Left ventricle myocardium inferior (tissue), 1 donor: Measurements from ENCODE around the gene CCDC137. TPM values are rescaled to one million over a fixed set of nuclear protein-coding genes. Genes with fewer than 3 reads are reported as not detected.

ENCODE experiments used
- DNase-seq: peaks from one replicate; pipeline ENCODE4 v3.0.0-alpha.2; 2020
- H3K27ac ChIP-seq: fragments of 200-600 bp; replicated peaks from 2 replicates; pipeline ENCODE4 v1.8.0; 2021
- H3K27me3 ChIP-seq: fragments of 200-600 bp; 2 replicates; pipeline ENCODE4 v1.8.0; 2021; ENCODE audit warnings: low read depth
- H3K36me3 ChIP-seq: fragments of 200-600 bp; 2 replicates; pipeline ENCODE4 v1.8.0; 2021
- H3K4me1 ChIP-seq: fragments of 200-600 bp; 2 replicates; pipeline ENCODE4 v1.8.0; 2021
- H3K4me3 ChIP-seq: fragments of 200-600 bp; 2 replicates; pipeline ENCODE4 v1.8.0; 2021; ENCODE audit warnings: mild to moderate bottlenecking, moderate library complexity
- H3K9me3 ChIP-seq: fragments of 200-600 bp; replicated peaks from 2 replicates; pipeline ENCODE4 v1.8.0; 2021
- intact Hi-C: fragments of 100-400 bp; cut with micrococcal nuclease; formaldehyde crosslinking; loops from one replicate; pipeline ENCODE4 v1.11.0; 2022
- total RNA-seq: library from RNA; stranded (reverse); fragmentation: NEBNext Ultra II Directional; extraction: Animal tissue kit (Norgen Biotek cat#: 25700); gene quantifications from one replicate; pipeline ENCODE4 v1.2.1, GENCODE V29; 2021
- TF ChIP-seq, protein P1 (sequence below): fragments of 200-600 bp; IDR thresholded peaks from 2 replicates; pipeline ENCODE4 v1.8.0; 2021; ENCODE audit warnings: antibody characterized with exemption, mild to moderate bottlenecking, borderline replicate concordance
- donor health status: DM: no; HTN: yes; CAD: no; lungs with severe emphysema.

CCDC137 gene
- total RNA-seq, 1 donor from 2014 or later = 5.6 TPM

DNA sequence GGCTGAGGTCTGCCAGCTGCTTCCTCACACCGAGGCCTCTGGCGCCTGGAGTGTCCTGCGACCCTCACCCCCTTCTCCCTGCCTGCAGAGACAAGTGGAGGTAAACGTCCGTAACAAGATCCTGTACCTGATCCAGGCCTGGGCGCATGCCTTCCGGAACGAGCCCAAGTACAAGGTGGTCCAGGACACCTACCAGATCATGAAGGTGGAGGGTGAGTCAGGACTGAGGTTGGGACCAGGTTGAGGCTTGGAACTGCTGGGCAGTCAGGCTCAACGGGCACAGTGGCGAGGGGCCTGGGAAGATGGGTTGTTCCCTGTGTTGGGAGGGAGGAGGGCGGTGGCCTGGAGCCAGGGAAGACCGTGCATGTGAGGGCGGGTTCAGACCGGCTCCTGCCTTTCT, 22.1 kb downstream of the CCDC137 start:
- peaks cover 24% of the 10 kb centered on the region for H3K4me1 ChIP-seq
- no peaks in the 10 kb centered on the region for H3K9me3 ChIP-seq
- no peak overlapping the region for H3K4me3 ChIP-seq
- no peaks in the 10 kb centered on the region for H3K27me3 ChIP-seq
- peaks cover 81% of the 10 kb centered on the region for H3K36me3 ChIP-seq
- TF ChIP-seq, protein P1, sequence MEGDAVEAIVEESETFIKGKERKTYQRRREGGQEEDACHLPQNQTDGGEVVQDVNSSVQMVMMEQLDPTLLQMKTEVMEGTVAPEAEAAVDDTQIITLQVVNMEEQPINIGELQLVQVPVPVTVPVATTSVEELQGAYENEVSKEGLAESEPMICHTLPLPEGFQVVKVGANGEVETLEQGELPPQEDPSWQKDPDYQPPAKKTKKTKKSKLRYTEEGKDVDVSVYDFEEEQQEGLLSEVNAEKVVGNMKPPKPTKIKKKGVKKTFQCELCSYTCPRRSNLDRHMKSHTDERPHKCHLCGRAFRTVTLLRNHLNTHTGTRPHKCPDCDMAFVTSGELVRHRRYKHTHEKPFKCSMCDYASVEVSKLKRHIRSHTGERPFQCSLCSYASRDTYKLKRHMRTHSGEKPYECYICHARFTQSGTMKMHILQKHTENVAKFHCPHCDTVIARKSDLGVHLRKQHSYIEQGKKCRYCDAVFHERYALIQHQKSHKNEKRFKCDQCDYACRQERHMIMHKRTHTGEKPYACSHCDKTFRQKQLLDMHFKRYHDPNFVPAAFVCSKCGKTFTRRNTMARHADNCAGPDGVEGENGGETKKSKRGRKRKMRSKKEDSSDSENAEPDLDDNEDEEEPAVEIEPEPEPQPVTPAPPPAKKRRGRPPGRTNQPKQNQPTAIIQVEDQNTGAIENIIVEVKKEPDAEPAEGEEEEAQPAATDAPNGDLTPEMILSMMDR = no peak
- no peak for DNase-seq
- H3K27ac ChIP-seq = no peak overlapping the region
- intact Hi-C loops = no loop called here

DNA sequence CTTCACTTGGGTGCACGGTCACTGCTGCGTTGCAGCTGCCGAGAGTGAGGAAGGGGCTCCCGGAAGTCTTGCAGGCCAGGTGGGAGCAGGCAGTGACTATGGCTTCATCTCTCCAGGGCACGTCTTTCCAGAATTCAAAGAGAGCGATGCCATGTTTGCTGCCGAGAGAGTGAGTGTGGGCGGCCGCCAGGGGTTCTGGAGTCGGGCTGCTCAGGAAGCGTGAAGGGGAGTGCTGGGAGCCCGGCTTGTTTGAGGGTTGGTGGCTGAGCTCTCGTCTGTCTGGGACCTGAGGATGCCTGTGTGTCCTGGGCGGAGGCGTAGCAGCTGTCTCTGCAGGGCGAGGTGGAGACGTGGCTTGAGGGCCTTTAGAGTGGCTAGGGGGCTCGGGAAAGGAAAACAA, 23.5 kb downstream of the CCDC137 start:
- H3K9me3 ChIP-seq = no peaks in the 10 kb centered on the region
- no peaks in the 10 kb centered on the region for H3K27me3 ChIP-seq
- H3K4me3 ChIP-seq = no peak overlapping the region
- H3K4me1 ChIP-seq = peaks cover 12% of the 10 kb centered on the region
- no peak overlapping the region for H3K27ac ChIP-seq
- no peak for DNase-seq
- TF ChIP-seq, protein P1 = no peak
- H3K36me3 ChIP-seq = peaks cover 96% of the 10 kb centered on the region
- intact Hi-C loops = no loop called here

DNA sequence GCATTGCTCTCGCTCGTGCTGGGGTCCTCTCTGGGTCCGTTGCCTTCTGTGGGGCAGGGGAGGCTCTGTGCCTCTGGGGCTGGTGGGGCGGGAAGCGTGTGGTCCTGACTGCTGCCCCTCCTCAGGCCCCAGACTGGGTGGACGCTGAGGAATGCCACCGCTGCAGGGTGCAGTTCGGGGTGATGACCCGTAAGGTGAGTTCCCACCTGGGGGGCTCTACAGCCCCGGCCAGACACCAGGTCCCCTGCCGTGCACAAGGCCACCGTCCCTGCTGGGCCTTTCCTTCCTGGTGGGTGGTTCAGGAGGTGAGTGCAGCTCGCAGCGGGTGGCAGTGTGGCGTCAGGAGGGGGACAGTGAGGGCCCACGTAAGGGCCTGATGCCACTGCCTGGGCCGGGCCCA, 24.0 kb downstream of the CCDC137 start:
- TF ChIP-seq, protein P1 = no peak
- DNase-seq = no peak
- Histone ChIP-seq H3K36me3 (peaks cover 100% of the 10 kb centered on the region), H3K4me1 (peaks cover 7% of the 10 kb centered on the region), H3K27ac (no peak overlapping the region), H3K9me3 (no peaks in the 10 kb centered on the region), H3K27me3 (no peaks in the 10 kb centered on the region), H3K4me3 (no peak overlapping the region)
- intact Hi-C loops = no loop called here

DNA sequence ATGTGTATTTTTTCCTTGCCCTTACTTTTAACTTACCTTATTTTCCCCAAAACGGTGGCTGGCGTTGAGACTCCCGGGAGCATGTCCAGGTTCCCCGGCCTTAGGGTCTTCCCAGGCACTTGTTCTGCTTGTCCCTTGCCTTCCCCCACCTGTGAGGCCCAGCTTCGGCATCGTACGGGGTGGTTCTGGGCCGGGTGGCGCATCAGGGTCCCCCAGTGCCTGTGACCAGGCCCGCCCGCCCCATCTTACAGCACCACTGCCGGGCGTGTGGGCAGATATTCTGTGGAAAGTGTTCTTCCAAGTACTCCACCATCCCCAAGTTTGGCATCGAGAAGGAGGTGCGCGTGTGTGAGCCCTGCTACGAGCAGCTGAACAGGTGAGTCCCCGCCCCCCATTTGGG, 24.7 kb downstream of the CCDC137 start:
- Histone ChIP-seq H3K4me1 (peaks cover 1% of the 10 kb centered on the region), H3K27ac (no peak overlapping the region), H3K9me3 (no peaks in the 10 kb centered on the region), H3K4me3 (no peak overlapping the region), H3K36me3 (peaks cover 100% of the 10 kb centered on the region), H3K27me3 (no peaks in the 10 kb centered on the region)
- TF ChIP-seq, protein P1 = no peak
- no peak for DNase-seq
- intact Hi-C loops = no loop called here

DNA sequence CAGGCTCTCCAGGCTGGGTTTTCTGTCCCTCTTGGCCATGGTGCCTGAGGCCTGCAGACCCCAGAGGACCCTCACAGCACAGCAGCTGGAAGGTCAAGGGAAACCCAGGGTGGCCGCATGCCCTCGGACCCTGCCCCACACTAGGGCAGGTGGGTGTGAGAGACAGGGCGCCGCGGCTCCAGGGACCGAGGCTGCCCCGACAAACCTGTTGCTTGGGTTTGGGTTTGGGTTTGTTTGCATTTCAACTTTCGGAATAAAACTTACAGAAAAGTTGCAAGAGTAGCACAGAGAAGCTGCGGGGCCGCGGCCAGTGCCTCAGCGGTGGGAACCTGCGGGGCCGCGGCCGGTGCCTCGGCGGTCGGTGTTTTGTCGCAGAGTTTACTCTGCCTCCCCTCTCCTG, 25.1 kb downstream of the CCDC137 start:
- no peaks in the 10 kb centered on the region for H3K9me3 ChIP-seq
- H3K4me1 ChIP-seq = peaks cover 5% of the 10 kb centered on the region
- TF ChIP-seq, protein P1 = no peak
- intact Hi-C loops = no loop called here
- DNase-seq = no peak
- no peak overlapping the region for H3K27ac ChIP-seq
- H3K4me3 ChIP-seq = no peak overlapping the region
- no peaks in the 10 kb centered on the region for H3K27me3 ChIP-seq
- peaks cover 100% of the 10 kb centered on the region for H3K36me3 ChIP-seq
